SIG-M5 (cell line): ENCODE measurements around the gene KCNMB4.
A peak's percentile ranks its signal among the peaks of the same experiment; 100 is the strongest.

Experiments
- DNase-seq: peaks from one replicate; lab custom pipeline; 2025; lab: John Stamatoyannopoulos, UW

Gene KCNMB4

GRCh38 chr12:70365648-70366518 lies at the start of gene KCNMB4:
KCNMB4 (plus strand) TSS chr12:70366290; CDS start chr12:70366735, 445 bp downstream.
- DNase-seq, result no peak

GRCh38 chr12:70317781-70318180 lies 48.3 kb upstream of the KCNMB4 start:
- peak; percentile 59 for DNase-seq

- no peak for DNase-seq
Observed at GRCh38 chr12:70319605-70320004, 46.5 kb upstream of the KCNMB4 start.

- DNase-seq, result no peak
Observed at GRCh38 chr12:70321191-70321590, 44.9 kb upstream of the KCNMB4 start.

- no peak for DNase-seq
Observed at GRCh38 chr12:70327541-70327940, 38.5 kb upstream of the KCNMB4 start.

- DNase-seq, result no peak
Observed at GRCh38 chr12:70329728-70330127, 36.4 kb upstream of the KCNMB4 start.

- DNase-seq, result no peak
Observed at GRCh38 chr12:70330158-70330557, 35.9 kb upstream of the KCNMB4 start.

GRCh38 chr12:70332236-70332635 lies 33.9 kb upstream of the KCNMB4 start:
- no peak for DNase-seq

- no peak for DNase-seq
Observed at GRCh38 chr12:70334742-70335141, 31.3 kb upstream of the KCNMB4 start.

- DNase-seq, result no peak
Observed at GRCh38 chr12:70338531-70338930, 27.6 kb upstream of the KCNMB4 start.

GRCh38 chr12:70351076-70351475 lies 15.0 kb upstream of the KCNMB4 start:
- no peak for DNase-seq

- DNase-seq, result peak; percentile 18
Observed at GRCh38 chr12:70353780-70354660, 12.1 kb upstream of the KCNMB4 start.

- no peak for DNase-seq
Observed at GRCh38 chr12:70354787-70355186, 11.3 kb upstream of the KCNMB4 start.

- no peak for DNase-seq
Observed at GRCh38 chr12:70355972-70356371, 10.1 kb upstream of the KCNMB4 start.

GRCh38 chr12:70359458-70360197 lies 6.5 kb upstream of the KCNMB4 start:
- no peak for DNase-seq

GRCh38 chr12:70360218-70360617 lies 5.9 kb upstream of the KCNMB4 start:
- no peak for DNase-seq

GRCh38 chr12:70364695-70365397 lies 1.2 kb upstream of the KCNMB4 start:
- no peak for DNase-seq

- DNase-seq, result no peak
Observed at GRCh38 chr12:70365398-70365647, 767 bp upstream of the KCNMB4 start.

- no peak for DNase-seq
Observed at GRCh38 chr12:70366581-70367257, 629 bp downstream of the KCNMB4 start.

GRCh38 chr12:70367258-70368141 lies 1.4 kb downstream of the KCNMB4 start:
- no peak for DNase-seq
